ENCODE measurements around the gene RUNX1. TPM values are rescaled to one million over a fixed set of nuclear protein-coding genes. Genes with fewer than 3 reads are reported as not detected.
A peak's percentile ranks its signal among the peaks of the same experiment; 100 is the strongest.

RUNX1 gene
- total and polyA plus RNA-seq, 2 of the 13 experiments (the other 11 are each of a cell fraction or from before 2014, with no cell fraction given): 5.4 to 6.4 TPM

DNA sequence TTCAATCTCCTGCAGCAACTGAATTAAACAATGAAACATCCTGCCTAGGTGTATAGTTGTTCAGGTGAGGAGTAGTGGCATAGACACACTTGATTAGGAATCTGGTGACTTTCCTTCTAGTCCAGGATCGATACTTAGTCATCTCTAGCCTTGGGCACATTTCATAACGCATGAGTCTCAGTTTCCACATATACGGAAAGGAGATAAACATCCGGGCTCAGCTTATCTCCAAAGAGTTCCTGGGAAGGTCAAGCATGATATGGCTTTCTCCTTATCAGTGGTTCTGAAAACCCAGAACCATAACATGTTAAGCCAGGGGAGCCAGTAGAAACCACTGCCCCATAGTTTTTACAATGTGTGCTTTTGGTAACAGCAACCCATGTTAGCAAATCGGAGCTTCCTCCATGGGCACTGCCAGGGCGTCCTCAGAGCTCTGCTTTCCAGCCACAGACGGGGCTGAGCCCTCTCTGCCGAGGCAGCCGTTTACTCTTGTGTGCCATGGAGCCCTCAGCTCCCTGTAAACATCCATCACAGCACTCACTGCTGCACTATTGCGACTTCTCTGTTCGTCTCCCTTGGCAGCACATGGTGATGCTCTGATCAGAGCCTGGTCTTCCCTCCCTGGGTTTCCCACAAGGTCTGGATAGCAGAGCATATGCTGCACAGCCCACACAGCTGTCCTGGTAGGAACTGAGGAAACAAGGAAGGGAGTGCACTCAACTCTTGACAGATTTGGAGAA, 34.6 kb downstream of the RUNX1 start:
- no peak for ATAC-seq
- Histone ChIP-seq H4K20me1 (ENCODE audit: insufficient read depth, low read length) (no peaks in the 10 kb centered on the region), H3K9me3 (ENCODE audit: low read length) (no peaks in the 10 kb centered on the region), H3K27me3 (ENCODE audit: control insufficient read depth in 1 of 2, insufficient read depth in 2 of 2, low read length in 2 of 2) (no peaks in the 10 kb centered on the region), H3K4me1 (ENCODE audit: insufficient read depth, low read length) (peaks cover 55% of the 10 kb centered on the region), H2AFZ (ENCODE audit: low read length) (no peak overlapping the region), H3K27ac (ENCODE audit: extremely low read length, insufficient read depth, low read length) (no peak overlapping the region), H3K9ac (ENCODE audit: insufficient read depth, low read depth, low read length) (no peak overlapping the region), H3K4me3 (replicated peaks in 1 of 3; ENCODE audit: insufficient read depth in 1 of 3, low read depth in 2 of 3, low read length in 3 of 3) (no peak overlapping the region), H3K4me2 (ENCODE audit: low read depth, low read length) (no peak overlapping the region), H3K79me2 (ENCODE audit: insufficient read depth, low read length) (no peaks in the 10 kb centered on the region), H3K36me3 (replicated peaks in 1 of 2; ENCODE audit: control insufficient read depth in 1 of 2, insufficient read depth in 2 of 2, low read length in 2 of 2) (no peaks in the 10 kb centered on the region)
- 67% methylated on average over 10 of the region's 11 CpGs for WGBS (ENCODE audit: low lambda C conversion rate)
- no peak for DNase-seq (ENCODE audit: low spot score)
- no peak for TF ChIP-seq ZNF225 (CRISPR knock-in tag; IDR thresholded peaks at IDR 0.05)
- TF ChIP-seq, protein P1, sequence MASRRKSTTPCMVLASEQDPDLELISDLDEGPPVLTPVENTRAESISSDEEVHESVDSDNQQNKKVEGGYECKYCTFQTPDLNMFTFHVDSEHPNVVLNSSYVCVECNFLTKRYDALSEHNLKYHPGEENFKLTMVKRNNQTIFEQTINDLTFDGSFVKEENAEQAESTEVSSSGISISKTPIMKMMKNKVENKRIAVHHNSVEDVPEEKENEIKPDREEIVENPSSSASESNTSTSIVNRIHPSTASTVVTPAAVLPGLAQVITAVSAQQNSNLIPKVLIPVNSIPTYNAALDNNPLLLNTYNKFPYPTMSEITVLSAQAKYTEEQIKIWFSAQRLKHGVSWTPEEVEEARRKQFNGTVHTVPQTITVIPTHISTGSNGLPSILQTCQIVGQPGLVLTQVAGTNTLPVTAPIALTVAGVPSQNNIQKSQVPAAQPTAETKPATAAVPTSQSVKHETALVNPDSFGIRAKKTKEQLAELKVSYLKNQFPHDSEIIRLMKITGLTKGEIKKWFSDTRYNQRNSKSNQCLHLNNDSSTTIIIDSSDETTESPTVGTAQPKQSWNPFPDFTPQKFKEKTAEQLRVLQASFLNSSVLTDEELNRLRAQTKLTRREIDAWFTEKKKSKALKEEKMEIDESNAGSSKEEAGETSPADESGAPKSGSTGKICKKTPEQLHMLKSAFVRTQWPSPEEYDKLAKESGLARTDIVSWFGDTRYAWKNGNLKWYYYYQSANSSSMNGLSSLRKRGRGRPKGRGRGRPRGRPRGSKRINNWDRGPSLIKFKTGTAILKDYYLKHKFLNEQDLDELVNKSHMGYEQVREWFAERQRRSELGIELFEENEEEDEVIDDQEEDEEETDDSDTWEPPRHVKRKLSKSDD (CRISPR knock-in tag; IDR thresholded peaks at IDR 0.05; ENCODE audit: low read depth): no peak
- TF ChIP-seq FOSL2 (CRISPR knock-in tag; IDR thresholded peaks at IDR 0.05): peak; percentile 36; the same call in 1 of the 2 replicates
- no peak for TF ChIP-seq ZSCAN9 (CRISPR knock-in tag; IDR thresholded peaks at IDR 0.05; ENCODE audit: borderline replicate concordance)
- peak; percentile 67; the same call in 1 of the 2 replicates for TF ChIP-seq ZNF768 (CRISPR knock-in tag; IDR thresholded peaks at IDR 0.05)
- POLR2A ChIA-PET: no interaction called here
- no TSS peak for BruUV-seq (replicated peaks)
- intact Hi-C loops (cut with micrococcal nuclease; ENCODE audit: unreplicated experiment): no loop called here
- in situ Hi-C loops (cut with HindIII; ENCODE audit: extremely low pct_ligation_motif_present, low pct_unique_long_range_greater_than_20kb): no loop called here
- CTCF ChIA-PET (ENCODE audit: low intra/inter-chr PET ratio, low total read pairs): no interaction called here
- FAIRE-seq: no peak

DNA sequence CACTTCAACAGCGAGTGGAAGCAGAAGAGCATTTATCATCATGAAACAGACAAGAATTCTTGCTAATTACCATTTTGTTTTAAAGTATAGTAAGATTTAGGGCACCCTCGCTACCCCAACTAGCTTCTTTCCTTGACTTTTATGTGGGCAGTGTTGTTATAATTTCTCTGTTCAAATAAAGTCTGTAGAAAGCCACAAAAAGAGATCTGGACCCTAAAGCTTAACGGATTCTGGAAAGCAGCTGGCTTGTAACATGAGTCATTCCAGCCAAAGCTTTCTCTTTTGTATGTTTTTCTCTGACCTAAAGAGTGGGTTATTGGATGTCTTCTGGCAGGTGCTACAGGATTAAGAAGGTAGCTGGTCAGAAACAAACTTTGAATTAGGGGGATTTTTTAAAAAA, 37.4 kb downstream of the RUNX1 start:
- ChIA-PET CTCF (ENCODE audit: low intra/inter-chr PET ratio, low total read pairs) (no interaction called here), POLR2A (no interaction called here)
- no peak overlapping the region for H3K27ac ChIP-seq (ENCODE audit: extremely low read length, insufficient read depth, low read length)
- H3K79me2 ChIP-seq (ENCODE audit: insufficient read depth, low read length): no peaks in the 10 kb centered on the region
- no peak overlapping the region for H3K4me3 ChIP-seq (replicated peaks in 1 of 3; ENCODE audit: insufficient read depth in 1 of 3, low read depth in 2 of 3, low read length in 3 of 3)
- intact Hi-C loops (cut with micrococcal nuclease; ENCODE audit: unreplicated experiment) (no loop called here), in situ Hi-C loops (cut with HindIII; ENCODE audit: extremely low pct_ligation_motif_present, low pct_unique_long_range_greater_than_20kb) (no loop called here)
- no peaks in the 10 kb centered on the region for H4K20me1 ChIP-seq (ENCODE audit: insufficient read depth, low read length)
- DNase-seq (ENCODE audit: low spot score): no peak
- no peak overlapping the region for H3K4me2 ChIP-seq (ENCODE audit: low read depth, low read length)
- no TSS peak for BruUV-seq (replicated peaks)
- FAIRE-seq: no peak
- H3K36me3 ChIP-seq (replicated peaks in 1 of 2; ENCODE audit: control insufficient read depth in 1 of 2, insufficient read depth in 2 of 2, low read length in 2 of 2): no peaks in the 10 kb centered on the region
- no peaks in the 10 kb centered on the region for H3K9me3 ChIP-seq (ENCODE audit: low read length)
- no peak overlapping the region for H3K9ac ChIP-seq (ENCODE audit: insufficient read depth, low read depth, low read length)
- no peaks in the 10 kb centered on the region for H3K27me3 ChIP-seq (ENCODE audit: control insufficient read depth in 1 of 2, insufficient read depth in 2 of 2, low read length in 2 of 2)
- peaks cover 34% of the 10 kb centered on the region for H3K4me1 ChIP-seq (ENCODE audit: insufficient read depth, low read length)
- WGBS (ENCODE audit: low lambda C conversion rate): 64% methylated on average over 3 of the region's 3 CpGs
- no peak for ATAC-seq
- H2AFZ ChIP-seq (ENCODE audit: low read length): no peak overlapping the region
- TF ChIP-seq, protein P2, sequence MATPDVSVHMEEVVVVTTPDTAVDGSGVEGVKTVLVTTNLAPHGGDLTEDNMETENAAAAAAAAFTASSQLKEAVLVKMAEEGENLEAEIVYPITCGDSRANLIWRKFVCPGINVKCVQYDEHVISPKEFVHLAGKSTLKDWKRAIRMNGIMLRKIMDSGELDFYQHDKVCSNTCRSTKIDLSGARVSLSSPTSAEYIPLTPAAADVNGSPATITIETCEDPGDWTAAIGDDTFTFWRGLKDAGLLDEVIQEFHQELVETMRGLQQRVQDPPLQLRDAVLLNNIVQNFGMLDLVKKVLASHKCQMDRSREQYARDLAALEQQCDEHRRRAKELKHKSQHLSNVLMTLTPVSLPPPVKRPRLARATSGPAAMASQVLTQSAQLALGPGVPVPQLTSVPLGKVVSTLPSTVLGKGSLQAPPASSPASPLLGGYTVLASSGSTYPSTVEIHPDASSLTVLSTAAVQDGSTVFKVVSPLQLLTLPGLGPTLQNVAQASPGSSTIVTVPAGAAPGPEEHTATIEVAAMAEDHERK (CRISPR knock-in tag; IDR thresholded peaks at IDR 0.05; ENCODE audit: low read depth): no peak
- TF ChIP-seq TSC22D2 (CRISPR knock-in tag; IDR thresholded peaks at IDR 0.05; ENCODE audit: borderline replicate concordance): no peak
- TF ChIP-seq POLR2A (IDR thresholded peaks at IDR 0.05; ENCODE audit: insufficient read depth in 1 of 2, low read depth in 2 of 2, low read length in 2 of 2): no peak
- no peak for TF ChIP-seq ZBTB7B (CRISPR knock-in tag; IDR thresholded peaks at IDR 0.05)
- no peak for TF ChIP-seq ATF5 (CRISPR knock-in tag; IDR thresholded peaks at IDR 0.05; ENCODE audit: low read depth)
- TF ChIP-seq, protein P3, sequence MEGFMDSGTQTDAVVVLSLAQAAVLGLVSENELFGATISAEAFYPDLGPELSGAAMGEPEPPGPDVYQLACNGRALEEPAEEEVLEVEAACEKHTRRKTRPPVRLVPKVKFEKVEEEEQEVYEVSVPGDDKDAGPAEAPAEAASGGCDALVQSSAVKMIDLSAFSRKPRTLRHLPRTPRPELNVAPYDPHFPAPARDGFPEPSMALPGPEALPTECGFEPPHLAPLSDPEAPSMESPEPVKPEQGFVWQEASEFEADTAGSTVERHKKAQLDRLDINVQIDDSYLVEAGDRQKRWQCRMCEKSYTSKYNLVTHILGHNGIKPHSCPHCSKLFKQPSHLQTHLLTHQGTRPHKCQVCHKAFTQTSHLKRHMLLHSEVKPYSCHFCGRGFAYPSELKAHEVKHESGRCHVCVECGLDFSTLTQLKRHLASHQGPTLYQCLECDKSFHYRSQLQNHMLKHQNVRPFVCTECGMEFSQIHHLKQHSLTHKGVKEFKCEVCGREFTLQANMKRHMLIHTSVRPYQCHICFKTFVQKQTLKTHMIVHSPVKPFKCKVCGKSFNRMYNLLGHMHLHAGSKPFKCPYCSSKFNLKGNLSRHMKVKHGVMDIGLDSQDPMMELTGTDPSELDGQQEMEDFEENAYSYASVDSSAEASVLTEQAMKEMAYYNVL (CRISPR knock-in tag; IDR thresholded peaks at IDR 0.05; ENCODE audit: borderline replicate concordance): no peak

Measured in HepG2 (cell line).